22Rv1 (cell line): ENCODE measurements around the gene PARVB.

ENCODE experiments used
- H3K27ac ChIP-seq: fragments of 450-650 bp; 2 replicates; pipeline ENCODE4 v1.5.1; 2017
- CTCF ChIP-seq: fragments of 450-650 bp; IDR thresholded peaks from 2 replicates; pipeline ENCODE4 v1.5.1; 2017; ENCODE audit warnings: mild to moderate bottlenecking
- ZFX ChIP-seq: fragments of 450-650 bp; IDR thresholded peaks from 2 replicates; pipeline ENCODE4 v1.6.1; 2017; ENCODE audit warnings: antibody characterized with exemption, borderline replicate concordance

Gene PARVB

GRCh38 chr22:44091021-44091721 is 67.1 kb downstream of the PARVB start:
- TF ChIP-seq ZFX (no peak), CTCF (no peak)
- no peak overlapping the region for H3K27ac ChIP-seq

GRCh38 chr22:44091751-44092150 is 67.6 kb downstream of the PARVB start:
- TF ChIP-seq CTCF (no peak), ZFX (no peak)
- H3K27ac ChIP-seq, result no peak overlapping the region

- no peak for TF ChIP-seq CTCF
- H3K27ac ChIP-seq, result no peak overlapping the region
Measured at GRCh38 chr22:44092636-44093220, 68.6 kb downstream of the PARVB start.

GRCh38 chr22:44093791-44094190 is 69.7 kb downstream of the PARVB start:
- TF ChIP-seq CTCF, result no peak
- no peak for TF ChIP-seq ZFX
- no peak overlapping the region for H3K27ac ChIP-seq

GRCh38 chr22:44094751-44095302 is 70.7 kb downstream of the PARVB start:
- H3K27ac ChIP-seq, result no peak overlapping the region
- TF ChIP-seq ZFX (no peak), CTCF (no peak)

- no peak overlapping the region for H3K27ac ChIP-seq
- TF ChIP-seq ZFX, result no peak
- TF ChIP-seq CTCF, result no peak
Measured at GRCh38 chr22:44096736-44097135, 72.6 kb downstream of the PARVB start.

GRCh38 chr22:44097263-44098020 is 73.3 kb downstream of the PARVB start:
- TF ChIP-seq ZFX (no peak), CTCF (no peak)
- no peak overlapping the region for H3K27ac ChIP-seq
